Liver (tissue), 9 donors: ENCODE measurements around the gene CETN3. TPM values are rescaled to one million over a fixed set of nuclear protein-coding genes. Genes with fewer than 3 reads are reported as not detected.

Source experiments
- DNase-seq: peaks from one replicate; pipeline ENCODE4 v3.0.0-alpha.2; 2017; ENCODE audit warnings: low spot score
- H3K27ac ChIP-seq, 2 donors: one replicate each; pipeline ENCODE4 v1.7.0; 2013; ENCODE audit warnings: inconsistent platforms in 2 of 2, low read length in 2 of 2, control low read depth in 1 of 2, low read depth in 1 of 2, mild to moderate bottlenecking in 1 of 2
- H3K27me3 ChIP-seq, 4 donors: one replicate each; pipeline versions ENCODE4 v1.6.1 to v1.7.0; 2013; ENCODE audit warnings: low read length in 3 of 4, inconsistent platforms in 1 of 4, mild to moderate bottlenecking in 1 of 4, moderate library complexity in 1 of 4; ENCODE audit not compliant: control insufficient read depth in 4 of 4, insufficient read depth in 4 of 4
- H3K36me3 ChIP-seq, 4 donors: one replicate each; pipeline versions ENCODE4 v1.6.1 to v1.7.0; 2013; ENCODE audit warnings: low read length in 3 of 4, mild to moderate bottlenecking in 3 of 4, low read depth in 1 of 4, moderate library complexity in 1 of 4; ENCODE audit not compliant: control insufficient read depth in 4 of 4, insufficient read depth in 3 of 4
- H3K4me1 ChIP-seq, 4 donors: one replicate each; pipeline versions ENCODE4 v1.6.1 to v1.7.0; 2013; ENCODE audit warnings: low read length in 3 of 4, mild to moderate bottlenecking in 3 of 4, moderate library complexity in 1 of 4; ENCODE audit not compliant: control insufficient read depth in 4 of 4, insufficient read depth in 4 of 4
- H3K4me3 ChIP-seq, 3 donors: one replicate each; pipeline versions ENCODE4 v1.6.1 to v1.7.0; 2013; ENCODE audit warnings: low read length in 3 of 3, control low read depth in 1 of 3, low read depth in 1 of 3, mild to moderate bottlenecking in 1 of 3
- H3K9ac ChIP-seq, 2 donors: one replicate each; pipeline ENCODE4 v1.7.0; 2013; ENCODE audit warnings: low read length in 2 of 2, mild to moderate bottlenecking in 2 of 2, moderate library complexity in 2 of 2, control low read depth in 1 of 2, low read depth in 1 of 2
- H3K9me3 ChIP-seq, 4 donors: one replicate each; pipeline versions ENCODE4 v1.6.1 to v1.7.0; 2013; ENCODE audit warnings: low read length in 3 of 4; ENCODE audit not compliant: control insufficient read depth in 4 of 4
- EGR1 ChIP-seq, 2 donors: IDR thresholded peaks; 2 replicates each; pipeline ENCODE4 v1.6.1; 2016 to 2018; ENCODE audit warnings: antibody characterized with exemption in 2 of 2, low read depth in 2 of 2
- FOXA1 ChIP-seq: IDR thresholded peaks from 2 replicates; pipeline ENCODE4 v1.6.1; 2016; ENCODE audit warnings: antibody characterized with exemption
- GABPA ChIP-seq, 2 donors: IDR thresholded peaks in 1 of 2; conservative IDR thresholded peaks in 1 of 2; 2 replicates each; pipeline ENCODE4 v1.6.1; 2016; ENCODE audit warnings: antibody characterized with exemption in 2 of 2, mild to moderate bottlenecking in 1 of 2, moderate library complexity in 1 of 2
- HNF4A ChIP-seq, 2 donors: conservative IDR thresholded peaks; 2 replicates each; pipeline ENCODE4 v1.6.1; 2016; ENCODE audit warnings: antibody characterized with exemption in 2 of 2, mild to moderate bottlenecking in 2 of 2
- JUND ChIP-seq, 2 donors: IDR thresholded peaks; 2 replicates each; pipeline ENCODE4 v1.6.1; 2016; ENCODE audit warnings: antibody characterized with exemption in 2 of 2
- NR2F2 ChIP-seq: IDR thresholded peaks from 2 replicates; pipeline ENCODE4 v1.6.1; 2016; ENCODE audit warnings: antibody characterized with exemption
- RXRA ChIP-seq, 2 donors: IDR thresholded peaks; 2 replicates each; pipeline ENCODE4 v1.6.1; 2017 to 2018; ENCODE audit warnings: antibody characterized with exemption in 2 of 2, mild to moderate bottlenecking in 1 of 2
- SP1 ChIP-seq: IDR thresholded peaks from 2 replicates; pipeline ENCODE4 v1.6.1; 2018; ENCODE audit warnings: antibody characterized with exemption, mild to moderate bottlenecking
- TAF1 ChIP-seq: conservative IDR thresholded peaks from 2 replicates; pipeline ENCODE4 v1.6.1; 2016; ENCODE audit warnings: antibody characterized with exemption, mild to moderate bottlenecking
- YY1 ChIP-seq: IDR thresholded peaks from 2 replicates; pipeline ENCODE4 v1.6.1; 2016; ENCODE audit warnings: antibody characterized with exemption, mild to moderate bottlenecking
- WGBS: extraction: QIAGEN DNeasy Blood & Tissue Kit; methylation state at CpG from one replicate; pipeline ENCODE4 v1.1.7; 2013; 5-methylcytosine and 5-hydroxymethylcytosine counted together
- polyA plus RNA-seq, 2 donors: library from polyadenylated mRNA; stranded (reverse) in 1 of 2; unstranded in 1 of 2; fragments of 200-250 nt in 1 of 2; fragments of >200 nt in 1 of 2; fragmentation: Nextera tagmentation in 1 of 2; extraction: Ambion mirVana in 1 of 2; gene quantifications; one replicate each; pipeline versions ENCODE4 v1.2.1 to v1.2.3, GENCODE V29; 2013 to 2015
- total RNA-seq, 2 donors: library from RNA; depleted of rRNA; stranded (reverse); fragments of >200 nt; gene quantifications; one replicate each; pipeline ENCODE4 v1.2.3, GENCODE V29; 2014
- TF ChIP-seq, protein P1 (sequence below): IDR thresholded peaks from 2 replicates; pipeline ENCODE4 v1.6.1; 2016; ENCODE audit warnings: antibody characterized with exemption
- TF ChIP-seq, protein P2 (sequence below): IDR thresholded peaks from 2 replicates; pipeline ENCODE4 v1.6.1; 2016; ENCODE audit warnings: antibody characterized with exemption, mild to moderate bottlenecking
- donor health status: healthy.
- donor health status: healthy.
- donor health status: healthy.
- donor health status: healthy.
- donor health status: healthy.

Gene CETN3
- total and polyA plus RNA-seq, 4 donors = 2.8 to 9.4 (median 6.9) TPM

DNA sequence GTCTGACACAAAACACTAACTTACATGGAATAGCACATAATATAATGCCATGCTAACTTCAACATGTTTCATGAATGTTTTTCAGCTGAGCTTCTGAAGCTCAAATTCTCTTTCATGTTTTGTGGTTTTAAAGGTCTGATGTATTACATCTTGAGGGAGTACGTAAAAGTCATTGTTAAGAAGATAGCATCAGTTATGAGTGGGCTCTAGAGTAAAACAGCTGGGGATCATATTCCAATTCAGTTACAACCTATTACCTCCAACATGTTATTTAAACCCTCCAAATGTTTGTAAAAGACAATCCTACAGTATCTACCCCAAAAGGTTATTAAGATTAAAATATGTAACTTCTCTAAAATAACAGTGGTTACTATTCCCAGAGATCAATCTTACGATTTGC is 19.2 kb downstream of the CETN3 start:
- Histone ChIP-seq H3K4me1 (no peaks in the 10 kb centered on the region), H3K27ac (no peak overlapping the region), H3K4me3 (no peak overlapping the region), H3K36me3 (peaks cover 0 to 3% (median 2%) of the 10 kb centered on the region in 4 donors), H3K27me3 (no peaks in the 10 kb centered on the region), H3K9me3 (no peaks in the 10 kb centered on the region), H3K9ac (no peak overlapping the region)
- TF ChIP-seq YY1 (no peak), RXRA (IDR thresholded peaks at IDR 0.05) (no peak), SP1 (no peak), GABPA (IDR thresholded peaks at IDR 0.05 in 1 of 2, conservative IDR thresholded peaks at IDR 0.05 in 1 of 2) (no peak), FOXA1 (no peak), NR2F2 (no peak)
- TF ChIP-seq, protein P1, sequence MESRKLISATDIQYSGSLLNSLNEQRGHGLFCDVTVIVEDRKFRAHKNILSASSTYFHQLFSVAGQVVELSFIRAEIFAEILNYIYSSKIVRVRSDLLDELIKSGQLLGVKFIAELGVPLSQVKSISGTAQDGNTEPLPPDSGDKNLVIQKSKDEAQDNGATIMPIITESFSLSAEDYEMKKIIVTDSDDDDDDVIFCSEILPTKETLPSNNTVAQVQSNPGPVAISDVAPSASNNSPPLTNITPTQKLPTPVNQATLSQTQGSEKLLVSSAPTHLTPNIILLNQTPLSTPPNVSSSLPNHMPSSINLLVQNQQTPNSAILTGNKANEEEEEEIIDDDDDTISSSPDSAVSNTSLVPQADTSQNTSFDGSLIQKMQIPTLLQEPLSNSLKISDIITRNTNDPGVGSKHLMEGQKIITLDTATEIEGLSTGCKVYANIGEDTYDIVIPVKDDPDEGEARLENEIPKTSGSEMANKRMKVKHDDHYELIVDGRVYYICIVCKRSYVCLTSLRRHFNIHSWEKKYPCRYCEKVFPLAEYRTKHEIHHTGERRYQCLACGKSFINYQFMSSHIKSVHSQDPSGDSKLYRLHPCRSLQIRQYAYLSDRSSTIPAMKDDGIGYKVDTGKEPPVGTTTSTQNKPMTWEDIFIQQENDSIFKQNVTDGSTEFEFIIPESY = no peak
- WGBS = 94% methylated on average over 2 of the region's 2 CpGs
- no peak for DNase-seq

DNA sequence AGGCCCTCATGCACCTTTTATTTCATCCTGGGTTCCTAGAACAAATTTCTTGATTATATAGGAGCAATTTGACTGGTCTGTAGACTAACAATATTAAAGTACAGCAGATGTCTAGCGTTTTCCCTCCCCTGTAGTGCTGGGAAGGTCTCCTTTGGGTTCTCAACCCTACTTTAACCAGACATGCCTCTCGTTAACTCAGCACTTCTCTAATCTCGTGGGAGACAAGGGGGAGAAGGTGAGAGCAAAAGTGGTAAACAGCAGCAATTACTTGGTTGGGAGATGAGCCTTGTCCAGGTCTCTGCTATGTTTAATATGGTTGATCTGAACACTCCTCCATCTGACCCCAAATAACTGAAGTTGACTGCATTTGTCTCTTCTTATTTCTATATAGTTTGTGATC is 22.0 kb downstream of the CETN3 start:
- WGBS = 62% methylated on average over 3 of the region's 3 CpGs
- H3K9ac ChIP-seq = no peak overlapping the region

More for the DNA sequence above, 22.0 kb downstream of the CETN3 start:
- no peak overlapping the region for H3K4me3 ChIP-seq
- peaks cover 0 to 2% (median under 1%) of the 10 kb centered on the region in 4 donors for H3K36me3 ChIP-seq
- no peak for DNase-seq
- H3K9me3 ChIP-seq = no peaks in the 10 kb centered on the region
- TF ChIP-seq NR2F2 (no peak), TAF1 (no peak), JUND (IDR thresholded peaks at IDR 0.05) (no peak), EGR1 (IDR thresholded peaks at IDR 0.05; ENCODE audit: low read depth in 2 of 2) (no peak), GABPA (IDR thresholded peaks at IDR 0.05 in 1 of 2, conservative IDR thresholded peaks at IDR 0.05 in 1 of 2) (no peak), HNF4A (conservative IDR thresholded peaks at IDR 0.05) (no peak), RXRA (IDR thresholded peaks at IDR 0.05) (no peak), YY1 (no peak), SP1 (no peak)
- TF ChIP-seq, protein P1 = no peak
- TF ChIP-seq, protein P2, sequence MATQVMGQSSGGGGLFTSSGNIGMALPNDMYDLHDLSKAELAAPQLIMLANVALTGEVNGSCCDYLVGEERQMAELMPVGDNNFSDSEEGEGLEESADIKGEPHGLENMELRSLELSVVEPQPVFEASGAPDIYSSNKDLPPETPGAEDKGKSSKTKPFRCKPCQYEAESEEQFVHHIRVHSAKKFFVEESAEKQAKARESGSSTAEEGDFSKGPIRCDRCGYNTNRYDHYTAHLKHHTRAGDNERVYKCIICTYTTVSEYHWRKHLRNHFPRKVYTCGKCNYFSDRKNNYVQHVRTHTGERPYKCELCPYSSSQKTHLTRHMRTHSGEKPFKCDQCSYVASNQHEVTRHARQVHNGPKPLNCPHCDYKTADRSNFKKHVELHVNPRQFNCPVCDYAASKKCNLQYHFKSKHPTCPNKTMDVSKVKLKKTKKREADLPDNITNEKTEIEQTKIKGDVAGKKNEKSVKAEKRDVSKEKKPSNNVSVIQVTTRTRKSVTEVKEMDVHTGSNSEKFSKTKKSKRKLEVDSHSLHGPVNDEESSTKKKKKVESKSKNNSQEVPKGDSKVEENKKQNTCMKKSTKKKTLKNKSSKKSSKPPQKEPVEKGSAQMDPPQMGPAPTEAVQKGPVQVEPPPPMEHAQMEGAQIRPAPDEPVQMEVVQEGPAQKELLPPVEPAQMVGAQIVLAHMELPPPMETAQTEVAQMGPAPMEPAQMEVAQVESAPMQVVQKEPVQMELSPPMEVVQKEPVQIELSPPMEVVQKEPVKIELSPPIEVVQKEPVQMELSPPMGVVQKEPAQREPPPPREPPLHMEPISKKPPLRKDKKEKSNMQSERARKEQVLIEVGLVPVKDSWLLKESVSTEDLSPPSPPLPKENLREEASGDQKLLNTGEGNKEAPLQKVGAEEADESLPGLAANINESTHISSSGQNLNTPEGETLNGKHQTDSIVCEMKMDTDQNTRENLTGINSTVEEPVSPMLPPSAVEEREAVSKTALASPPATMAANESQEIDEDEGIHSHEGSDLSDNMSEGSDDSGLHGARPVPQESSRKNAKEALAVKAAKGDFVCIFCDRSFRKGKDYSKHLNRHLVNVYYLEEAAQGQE = no peak
- no peaks in the 10 kb centered on the region for H3K27me3 ChIP-seq
- H3K27ac ChIP-seq = no peak overlapping the region
- H3K4me1 ChIP-seq = no peaks in the 10 kb centered on the region
